GM12872 (cell line): ENCODE data around the gene SLC6A19.

ENCODE experiments used
- CTCF ChIP-seq: IDR thresholded peaks from 3 replicates; pipeline ENCODE4 v1.5.1; 2011; ENCODE audit warnings: low read depth, mild to moderate bottlenecking, low read length, moderate library complexity; ENCODE audit not compliant: insufficient read depth

Gene SLC6A19

DNA sequence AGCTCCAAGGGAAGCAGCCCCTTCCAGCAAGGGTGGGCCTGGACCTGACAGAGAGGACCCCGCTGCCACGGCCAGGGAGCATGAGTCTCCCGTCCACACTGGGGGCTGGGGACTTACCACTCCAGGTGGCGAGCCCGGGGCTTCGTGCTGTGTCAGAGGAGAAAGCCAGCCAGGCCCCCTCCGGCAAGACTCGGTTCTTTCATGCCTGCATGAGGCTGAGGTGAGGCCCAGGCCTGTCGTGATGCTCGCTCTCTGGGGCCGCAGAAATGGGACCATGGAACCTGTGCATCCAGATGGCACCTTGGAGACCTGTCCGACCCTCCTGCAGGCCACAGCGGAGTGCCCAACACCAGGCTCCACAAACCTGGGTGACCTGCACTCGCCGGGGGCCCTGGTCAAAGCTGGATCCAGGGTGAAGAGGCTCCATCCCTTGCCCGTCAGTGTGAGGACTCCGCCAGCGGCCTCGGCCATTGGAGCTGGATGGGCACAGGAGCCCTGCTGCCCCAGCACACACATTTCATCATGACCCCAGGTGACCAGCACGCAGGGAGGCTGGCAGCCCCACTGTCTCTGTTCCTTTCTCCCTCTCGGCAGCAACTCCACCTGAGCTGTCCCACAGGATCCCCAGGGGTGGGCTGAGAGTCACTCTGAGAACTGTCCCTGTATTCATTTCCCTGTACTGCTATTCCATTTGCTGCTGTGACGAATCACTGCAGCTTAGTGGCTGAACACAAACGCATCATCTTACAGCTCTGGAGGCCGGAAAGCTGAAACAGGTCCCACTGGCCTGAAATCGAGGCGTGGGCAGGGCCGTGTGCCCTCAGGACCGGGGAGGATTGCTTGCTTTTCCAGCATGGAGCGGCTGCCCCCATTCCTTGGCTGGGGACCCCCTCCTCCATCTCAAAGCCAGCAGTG is 48.2 kb downstream of the SLC6A19 start:
- no peak for TF ChIP-seq CTCF

DNA sequence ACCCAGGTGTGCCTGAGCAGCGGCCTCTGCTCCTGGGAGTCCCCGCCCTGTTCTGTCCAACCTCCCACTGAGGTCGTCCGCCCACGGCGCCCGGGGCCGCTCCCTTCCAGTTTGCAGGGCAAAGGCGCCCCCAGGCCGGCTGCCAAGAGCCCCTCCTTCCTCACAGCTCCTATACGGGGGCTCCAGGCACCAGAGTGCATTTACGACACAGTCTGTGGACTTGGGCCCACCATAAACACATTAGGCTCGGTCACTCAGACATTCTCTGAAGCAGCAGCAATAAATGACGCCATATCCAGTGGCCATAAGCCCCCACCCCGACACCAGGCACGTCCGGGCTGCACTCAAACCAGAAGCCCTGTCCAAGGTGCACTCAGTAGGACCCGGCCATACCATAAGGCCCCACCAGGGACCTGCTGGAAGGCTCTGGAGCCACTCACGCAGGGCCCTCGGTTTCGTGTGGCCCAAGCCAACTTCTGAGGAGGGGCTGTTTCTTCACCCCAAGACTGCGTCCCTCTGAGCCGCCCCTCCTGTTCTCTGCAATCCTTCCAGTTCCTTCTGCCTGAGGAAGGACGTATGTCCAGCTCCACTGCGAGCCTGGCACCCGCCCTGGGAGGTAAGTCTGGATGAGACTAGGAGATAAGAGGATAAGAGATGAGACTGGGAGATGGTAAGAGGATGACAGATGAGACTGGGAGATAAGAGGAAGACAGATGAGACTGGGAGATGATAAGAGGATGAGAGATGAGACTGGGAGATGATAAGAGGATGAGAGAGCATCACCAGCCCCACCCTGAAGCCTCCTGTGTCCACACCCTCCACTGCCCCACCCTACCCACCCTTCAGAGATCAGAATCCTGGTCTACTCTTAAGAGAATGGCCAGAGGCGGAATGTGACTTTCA is 50.5 kb downstream of the SLC6A19 start:
- TF ChIP-seq CTCF, result no peak

DNA sequence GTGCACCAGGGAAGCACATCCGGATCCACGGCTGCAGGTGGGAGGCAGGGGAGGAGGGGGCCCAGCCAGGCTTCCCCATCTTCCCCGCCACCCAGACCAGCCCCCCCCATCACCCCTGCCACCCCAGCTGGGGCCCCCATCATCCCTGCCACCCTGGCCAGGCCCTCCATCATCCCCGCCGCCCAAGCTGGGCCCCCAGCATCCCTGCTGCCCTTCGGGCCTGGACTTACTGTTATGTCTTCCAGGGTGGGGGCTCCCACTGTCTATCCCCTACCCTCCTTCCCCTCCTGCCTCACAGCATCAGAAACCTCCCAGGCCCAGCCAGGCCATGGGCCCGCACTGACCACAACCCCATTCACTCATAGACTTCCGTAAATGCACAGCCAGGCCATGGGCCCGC is 51.3 kb downstream of the SLC6A19 start:
- TF ChIP-seq CTCF, result no peak

- TF ChIP-seq CTCF, result no peak
Observed at GRCh38 chr5:1253456-1254105, 52.2 kb downstream of the SLC6A19 start.

- TF ChIP-seq CTCF, result no peak
Observed at GRCh38 chr5:1254196-1254595, 52.8 kb downstream of the SLC6A19 start.

DNA sequence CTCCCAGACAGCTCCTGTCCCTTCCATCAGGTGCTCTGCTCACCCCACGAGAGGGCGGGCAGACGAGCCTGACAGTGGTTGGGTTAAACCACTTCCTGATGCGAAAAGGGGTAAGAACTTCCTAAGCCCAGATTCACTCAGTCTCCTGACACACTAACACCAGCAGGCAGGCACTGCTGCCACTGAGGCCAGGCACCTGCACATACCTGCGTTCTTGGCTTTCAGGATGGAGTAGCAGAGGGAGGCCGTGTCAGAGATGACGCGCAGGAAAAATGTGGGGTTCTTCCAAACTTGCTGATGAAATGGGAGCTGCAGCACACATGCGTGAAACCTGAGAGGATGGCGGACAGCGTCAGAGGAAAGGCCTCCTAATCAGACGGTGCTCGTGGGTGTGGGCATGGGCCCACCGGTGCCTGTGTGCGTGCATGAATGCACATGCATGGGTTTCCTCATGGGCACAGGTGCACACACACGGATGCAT is 53.7 kb downstream of the SLC6A19 start:
- TF ChIP-seq CTCF, result no peak

- no peak for TF ChIP-seq CTCF
Observed at GRCh38 chr5:1256776-1257175, 55.4 kb downstream of the SLC6A19 start.
